ENCODE measurements around the gene CIPC.

CIPC gene

GRCh38 chr14:77125823-77126325, 27.8 kb downstream of the CIPC start:
- DNase-seq (ENCODE audit: low spot score) = no peak

GRCh38 chr14:77126461-77126990, 28.5 kb downstream of the CIPC start:
- DNase-seq (ENCODE audit: low spot score) = no peak

GRCh38 chr14:77128414-77128891, 30.4 kb downstream of the CIPC start:
- DNase-seq (ENCODE audit: low spot score) = no peak

DNA sequence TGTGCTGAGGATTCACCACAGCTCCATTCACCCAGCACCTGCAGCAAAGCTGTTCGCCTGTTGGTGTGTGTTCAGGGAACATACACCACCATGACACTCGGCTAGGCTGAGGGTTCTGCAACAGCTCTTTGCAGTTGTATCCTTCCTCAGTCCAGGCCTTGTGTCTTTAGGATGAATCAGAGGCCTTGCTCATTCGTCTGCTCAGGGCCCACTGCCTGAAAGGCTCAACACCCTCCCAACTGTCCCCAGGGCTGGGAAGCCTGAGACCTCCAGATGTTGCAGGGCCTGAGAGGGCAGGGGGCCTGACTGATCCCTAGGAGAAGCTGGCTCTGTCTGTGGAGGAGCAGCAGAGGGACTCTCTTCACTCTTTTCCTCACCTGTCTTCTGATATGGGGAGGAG, 32.3 kb downstream of the CIPC start:
- DNase-seq (ENCODE audit: low spot score) = no peak

- no peak for DNase-seq (ENCODE audit: low spot score)
These were observed 33.1 kb downstream of the CIPC start for GRCh38 chr14:77131206-77131605.

DNA sequence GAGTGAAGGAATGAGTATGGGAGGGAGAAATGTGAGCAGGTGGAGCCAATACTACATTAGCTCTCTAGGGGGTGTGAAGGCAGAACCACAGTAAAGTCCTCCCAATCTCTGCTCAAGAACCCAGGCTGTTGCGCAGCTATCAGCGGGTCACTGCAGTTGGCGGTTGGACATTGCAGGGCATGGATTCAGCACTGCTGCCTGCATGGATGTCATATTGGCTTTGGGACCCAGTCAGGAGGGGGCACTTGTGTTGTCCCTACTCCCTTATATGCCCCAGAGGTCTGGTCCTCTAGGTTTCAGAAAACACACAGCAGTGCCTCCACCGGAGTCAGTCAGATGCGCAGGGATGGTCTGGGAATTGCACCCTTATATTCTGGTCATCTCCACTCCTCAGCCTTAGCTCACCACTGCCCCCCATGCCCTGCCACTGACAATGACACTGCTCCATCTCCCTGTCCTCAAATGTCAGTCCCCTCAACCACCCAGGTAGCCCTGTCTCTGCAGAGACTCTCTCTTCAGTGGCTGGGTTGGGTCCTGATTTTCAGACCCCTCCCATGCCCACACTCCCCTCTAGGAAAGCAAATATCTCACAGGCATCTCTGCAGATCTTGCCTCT, 33.9 kb downstream of the CIPC start:
- no peak for DNase-seq (ENCODE audit: low spot score)

DNA sequence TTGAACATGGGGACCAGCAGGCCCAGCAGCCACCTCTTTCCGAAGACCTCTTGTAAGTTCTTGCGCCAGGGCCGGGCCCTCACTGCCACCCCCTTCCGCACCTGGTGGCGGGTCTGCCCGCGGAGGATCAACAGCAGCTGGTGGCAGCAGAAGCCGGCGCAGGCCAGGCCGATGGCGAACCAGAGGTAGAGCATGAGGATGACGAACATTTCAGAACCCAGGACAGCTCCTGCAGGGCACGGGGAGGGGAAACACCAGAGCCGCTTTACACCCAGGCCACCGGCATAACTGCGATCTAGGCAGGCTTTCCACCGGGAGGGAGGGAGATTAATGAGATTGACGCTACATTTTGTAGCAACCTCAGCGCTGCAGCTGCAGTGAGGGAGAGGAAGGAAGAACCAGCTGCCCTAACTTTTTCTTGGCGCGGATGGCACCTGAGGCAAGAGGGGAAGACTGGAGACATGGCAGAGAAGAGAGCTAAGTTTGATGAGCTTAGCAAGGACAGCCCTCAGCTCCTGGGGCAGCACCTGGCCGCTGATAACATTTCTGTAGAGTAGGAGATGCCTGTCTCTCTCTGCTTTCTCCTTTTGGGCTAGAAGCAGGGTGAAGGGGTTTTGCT, 35.8 kb downstream of the CIPC start:
- peak; percentile 79 for DNase-seq (ENCODE audit: low spot score)

DNA sequence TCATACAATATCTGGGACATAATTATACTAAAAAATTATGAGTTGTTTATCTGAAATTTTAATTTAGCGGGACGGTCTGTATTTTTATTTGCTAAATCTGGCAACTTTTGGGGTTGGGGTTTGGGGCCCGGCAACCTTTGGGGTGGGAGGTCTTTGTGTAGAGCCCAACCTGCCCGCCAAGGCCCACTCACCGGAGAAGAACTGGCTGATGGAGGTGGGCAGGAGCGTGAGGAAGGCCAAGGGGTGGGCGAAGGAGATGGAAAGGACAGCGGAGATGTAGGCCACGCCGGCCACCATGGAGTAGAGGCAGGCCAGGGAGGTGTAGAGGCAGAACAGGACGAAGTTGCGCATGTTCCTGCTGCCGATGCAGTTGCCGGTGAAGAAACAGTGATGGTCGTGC, 41.0 kb downstream of the CIPC start:
- DNase-seq (ENCODE audit: low spot score) = no peak

GRCh38 chr14:77139540-77140358, 41.7 kb downstream of the CIPC start:
- DNase-seq (ENCODE audit: low spot score) = peak; percentile 71

- DNase-seq (ENCODE audit: low spot score) = no peak
These were observed 42.5 kb downstream of the CIPC start for GRCh38 chr14:77140359-77141213.

DNA sequence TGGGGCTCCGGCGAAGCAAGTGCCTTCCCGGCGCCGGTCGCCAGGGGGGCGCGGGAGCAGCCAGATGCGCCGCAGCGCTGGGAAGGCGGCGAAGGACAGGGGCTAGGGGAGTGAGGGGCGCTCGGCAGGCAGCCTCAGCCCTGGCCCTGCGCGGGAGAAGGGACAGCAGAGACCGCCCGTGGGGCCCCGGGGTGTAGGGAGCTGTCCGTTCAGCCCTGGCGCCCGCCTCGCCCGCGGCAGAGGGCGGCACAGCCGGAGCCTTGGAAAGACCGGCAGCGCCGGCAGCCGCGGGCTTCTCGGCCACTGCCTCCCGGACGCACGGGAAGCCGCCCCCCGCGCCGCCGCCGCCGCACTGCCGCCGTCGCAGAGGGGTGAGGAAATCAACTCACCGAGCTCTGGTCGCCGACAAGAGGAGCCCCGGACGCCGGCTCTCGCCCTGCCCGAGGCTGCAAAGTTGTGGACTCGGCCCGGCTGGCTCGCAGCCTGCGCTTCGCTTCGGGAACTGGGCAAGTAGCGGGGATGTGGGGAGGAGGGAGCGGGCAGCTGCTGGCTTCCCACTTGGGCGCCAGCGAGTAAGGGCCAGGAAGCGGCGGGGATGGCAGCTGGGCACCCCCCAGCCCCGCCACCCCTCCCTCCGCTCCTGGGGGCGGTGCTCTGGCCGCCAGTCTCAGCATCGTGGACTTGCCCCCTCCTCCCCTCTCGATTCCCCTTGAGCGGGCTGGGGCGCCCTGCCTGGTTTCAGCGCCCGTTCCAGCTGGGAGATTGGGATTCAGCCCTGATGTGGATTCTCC, 43.4 kb downstream of the CIPC start, which contains the start of gene ZDHHC22:
Gene ZDHHC22, minus strand, starts transcription at position 578 of the 791 bp plus-strand sequence. CDS start 2,053 bp downstream, outside the sequence.
- DNase-seq (ENCODE audit: low spot score) = peak; percentile 65

- no peak for DNase-seq (ENCODE audit: low spot score)
These were observed 44.1 kb downstream of the CIPC start for GRCh38 chr14:77142005-77142800.

GRCh38 chr14:77143071-77143470, 45.0 kb downstream of the CIPC start:
- no peak for DNase-seq (ENCODE audit: low spot score)

- DNase-seq (ENCODE audit: low spot score) = no peak
These were observed 46.5 kb downstream of the CIPC start for GRCh38 chr14:77144412-77145115.

GRCh38 chr14:77145975-77146740, 48.1 kb downstream of the CIPC start:
- no peak for DNase-seq (ENCODE audit: low spot score)

DNA sequence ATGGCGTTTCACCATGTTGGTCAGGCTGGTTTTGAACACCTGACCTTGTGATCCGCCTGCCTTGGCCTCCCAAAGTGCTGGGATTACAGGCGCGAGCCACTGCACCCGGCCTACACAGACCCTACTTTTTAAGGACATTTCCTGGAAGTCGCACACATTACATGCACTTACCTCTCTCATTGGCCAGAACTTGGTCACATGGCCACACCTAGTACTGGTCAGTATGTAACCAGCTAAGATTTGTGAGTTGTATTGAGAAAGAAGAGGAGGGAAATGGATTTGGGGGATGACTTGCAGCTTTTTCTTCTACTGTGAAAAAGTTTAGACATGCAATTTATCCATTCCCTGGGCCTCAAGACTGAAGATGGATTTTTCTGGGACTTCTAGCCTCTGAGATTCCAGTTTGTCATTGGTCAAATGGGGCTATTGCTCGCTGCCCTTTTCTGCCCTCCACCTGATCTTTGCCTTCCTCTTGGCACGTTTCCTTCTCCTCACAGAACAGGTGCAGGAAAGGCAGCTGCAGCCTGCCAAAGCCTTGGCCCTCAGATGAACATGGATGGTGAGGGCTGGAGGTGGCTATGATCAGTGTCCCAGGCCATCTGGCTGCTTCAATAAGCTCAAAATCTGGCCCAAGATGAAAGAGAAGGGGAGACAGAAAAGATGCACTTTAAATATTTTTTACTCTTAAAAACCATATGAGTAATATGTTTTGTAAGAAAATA, 50.6 kb downstream of the CIPC start:
- DNase-seq (ENCODE audit: low spot score) = no peak

GRCh38 chr14:77151245-77151644, 53.2 kb downstream of the CIPC start:
- peak; percentile 49 for DNase-seq (ENCODE audit: low spot score)
